DND-41 (cell line): ENCODE data around the gene NEUROG1.

Experiments
- CTCF ChIP-seq: IDR thresholded peaks from 2 replicates; pipeline ENCODE4 v1.5.1; 2012; ENCODE audit warnings: borderline replicate concordance, low read length, moderate library complexity, mild to moderate bottlenecking; ENCODE audit not compliant: poor library complexity, severe bottlenecking; ENCODE audit errors: extremely low read depth
- EZH2 ChIP-seq: IDR thresholded peaks from 3 replicates; pipeline ENCODE4 v1.6.1; 2012; ENCODE audit warnings: borderline replicate concordance, low read depth, mild to moderate bottlenecking, moderate library complexity, low read length, inconsistent platforms; ENCODE audit not compliant: severe bottlenecking

GRCh38 chr5:135576075-135576599 lies 40.4 kb upstream of the NEUROG1 start:
- TF ChIP-seq CTCF = no peak
- no peak for TF ChIP-seq EZH2
